CD4-positive, alpha-beta T cell treated with Interleukin-10 for 1 hour (primary cell): ENCODE measurements around the gene NCAM1.

Source experiments
- DNase-seq: peaks from one replicate; pipeline ENCODE4 v3.0.0-alpha.2; 2020

NCAM1 gene

DNA sequence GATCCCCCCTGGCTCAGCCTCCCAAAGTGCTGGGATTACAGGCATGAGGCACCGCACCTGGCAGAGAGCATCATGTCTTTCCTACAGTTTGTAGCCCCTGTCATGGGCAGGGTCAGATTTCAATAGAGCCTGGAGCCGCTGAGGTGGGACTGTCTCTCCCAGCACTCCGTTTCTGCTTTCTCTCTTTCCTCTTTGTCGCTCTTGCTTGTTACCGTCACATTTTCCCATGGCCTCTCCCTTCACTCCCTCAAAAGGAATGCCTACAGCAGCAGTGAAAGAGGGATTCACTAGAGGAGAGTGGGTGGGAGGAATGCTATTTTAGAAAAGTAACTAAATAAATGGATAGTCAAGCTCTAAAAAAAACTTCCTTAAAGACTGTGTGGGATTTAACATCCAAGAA, 216.5 kb downstream of the NCAM1 start:
- no peak for DNase-seq

DNA sequence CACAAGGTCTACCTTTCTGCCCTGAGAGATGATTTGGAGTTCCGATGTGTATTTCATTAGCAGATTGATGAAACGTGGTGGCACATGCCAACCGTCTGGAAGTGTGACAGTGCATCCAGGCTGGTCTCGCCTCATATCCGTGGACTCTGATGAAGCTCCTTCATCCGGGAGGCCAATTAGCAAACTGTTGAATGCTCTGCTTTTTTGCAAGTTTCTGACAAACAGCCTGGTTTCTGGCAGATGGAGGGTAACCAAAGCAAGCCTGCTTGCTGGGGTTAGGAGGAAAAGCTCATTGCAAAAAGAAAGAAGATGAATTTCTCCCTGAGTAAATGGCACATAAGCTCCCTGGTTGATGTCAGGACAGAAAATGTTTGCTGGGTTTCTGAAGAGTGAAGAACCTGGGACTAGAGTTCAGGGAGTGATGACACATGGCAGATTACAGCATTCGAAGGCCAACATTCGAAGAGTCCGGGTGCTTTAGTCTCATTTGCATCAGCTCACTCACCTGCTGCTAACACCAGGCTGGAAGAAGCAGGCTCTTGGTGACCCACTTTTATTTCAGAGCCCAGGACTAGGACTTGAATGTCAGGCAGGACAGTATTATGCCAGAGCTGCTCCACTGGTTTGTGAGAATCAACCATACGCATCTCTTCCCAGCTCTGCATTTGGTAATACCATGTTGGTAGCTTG, 217.3 kb downstream of the NCAM1 start:
- DNase-seq = no peak

DNA sequence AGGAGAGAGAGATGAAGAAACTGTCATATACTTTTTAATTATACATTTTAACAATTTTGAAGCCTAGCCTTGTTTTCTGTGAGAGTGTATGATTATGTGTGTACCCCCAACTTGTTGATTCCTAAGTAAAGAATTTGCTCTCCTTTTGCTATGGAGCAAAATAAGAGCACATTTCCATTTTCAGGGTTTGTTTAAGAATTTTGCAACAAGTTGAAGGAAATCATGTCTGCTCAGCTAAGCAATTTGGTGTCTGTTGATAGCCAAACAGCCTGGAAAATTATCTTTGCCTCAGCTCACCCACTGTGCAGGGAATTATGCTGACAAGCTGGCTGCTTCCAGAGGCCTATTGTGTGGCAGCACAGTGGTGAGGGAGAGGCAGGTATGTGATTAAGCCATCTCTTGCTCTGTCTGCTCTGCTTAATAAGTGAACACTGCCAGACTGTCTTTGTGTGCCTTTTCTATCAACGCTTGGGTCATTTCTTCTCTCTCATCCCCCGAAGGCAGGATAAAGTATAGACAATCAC, 218.0 kb downstream of the NCAM1 start:
- no peak for DNase-seq

DNA sequence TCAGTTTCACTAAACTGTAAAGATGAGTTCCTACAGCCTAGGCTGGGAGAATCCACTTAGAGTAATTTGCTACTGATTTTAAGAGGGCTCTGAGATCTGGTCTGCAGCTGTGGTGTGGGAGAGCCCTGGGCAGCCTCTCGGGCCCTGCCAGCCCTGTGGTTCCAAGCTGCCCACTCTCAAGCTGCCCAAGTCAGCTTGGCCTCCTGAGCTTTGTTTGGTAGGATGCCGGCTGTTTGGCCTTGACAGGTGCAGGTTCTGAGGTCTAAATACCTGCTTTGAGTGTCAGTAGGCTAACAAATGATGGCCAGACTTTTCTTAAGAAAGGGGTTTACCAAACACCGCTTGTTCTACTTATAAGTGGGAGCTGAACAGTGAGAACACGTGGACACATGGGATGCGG, 219.9 kb downstream of the NCAM1 start:
- DNase-seq = no peak

DNA sequence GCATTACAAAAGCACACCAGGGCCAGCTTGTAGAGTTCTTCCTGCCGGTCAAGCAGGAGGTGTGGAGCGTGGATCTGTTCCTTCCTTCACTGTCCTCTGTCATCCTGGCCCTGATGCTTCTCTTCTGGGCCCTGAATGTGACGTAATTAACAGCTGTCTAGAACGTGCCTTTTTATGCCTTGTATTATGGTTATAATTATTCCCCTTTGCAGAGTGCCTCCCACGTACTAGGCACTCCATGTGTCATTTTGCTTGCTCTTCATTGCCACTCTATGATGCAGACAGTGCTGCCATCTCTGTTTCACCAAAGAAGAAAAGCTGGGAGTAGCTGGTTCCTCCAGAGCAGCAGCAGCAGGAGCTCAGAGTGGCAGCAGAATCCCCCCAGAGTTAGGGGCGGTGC, 221.1 kb downstream of the NCAM1 start:
- no peak for DNase-seq

DNA sequence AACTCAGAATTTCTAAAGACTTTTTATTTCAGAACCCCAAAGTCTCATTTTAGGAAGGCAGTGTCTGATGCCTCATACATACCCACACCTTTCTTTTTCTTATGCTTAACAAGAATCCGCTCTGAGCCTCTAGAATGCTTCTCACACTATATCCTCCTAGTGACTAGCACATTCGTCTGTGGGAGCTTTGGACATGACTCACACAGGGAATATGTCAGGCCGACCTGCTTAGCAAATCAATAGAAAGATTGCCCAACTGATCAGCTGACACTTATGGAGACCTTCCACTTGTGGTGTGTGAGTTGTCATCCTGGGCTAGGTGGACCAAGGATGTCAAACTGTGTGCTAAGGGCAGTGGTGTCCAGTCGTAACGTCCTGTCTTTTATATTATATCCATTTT, 223.3 kb downstream of the NCAM1 start:
- DNase-seq = no peak

DNA sequence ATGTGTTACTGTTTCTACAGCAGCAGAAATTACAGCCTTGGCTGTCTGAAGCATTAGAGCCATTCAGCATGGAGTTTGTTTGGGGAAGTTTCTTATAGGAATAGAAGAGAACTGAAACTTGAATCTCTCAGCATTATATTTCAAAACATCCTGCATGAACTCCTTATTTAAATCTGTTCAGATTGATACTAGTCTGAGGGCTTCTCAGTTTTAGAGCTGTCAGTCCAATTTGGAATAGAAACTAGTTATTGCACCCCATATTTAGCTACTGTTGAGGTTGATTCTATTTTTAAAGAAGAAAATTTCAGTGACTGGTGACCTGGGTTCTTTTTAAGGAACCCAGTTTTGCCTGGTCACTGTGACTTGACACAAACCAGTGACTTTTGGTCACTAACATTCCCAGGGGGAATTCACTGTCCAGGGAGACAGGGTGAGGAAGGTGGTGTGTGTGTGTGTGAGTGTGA, 227.2 kb downstream of the NCAM1 start:
- DNase-seq = peak; percentile 1

DNA sequence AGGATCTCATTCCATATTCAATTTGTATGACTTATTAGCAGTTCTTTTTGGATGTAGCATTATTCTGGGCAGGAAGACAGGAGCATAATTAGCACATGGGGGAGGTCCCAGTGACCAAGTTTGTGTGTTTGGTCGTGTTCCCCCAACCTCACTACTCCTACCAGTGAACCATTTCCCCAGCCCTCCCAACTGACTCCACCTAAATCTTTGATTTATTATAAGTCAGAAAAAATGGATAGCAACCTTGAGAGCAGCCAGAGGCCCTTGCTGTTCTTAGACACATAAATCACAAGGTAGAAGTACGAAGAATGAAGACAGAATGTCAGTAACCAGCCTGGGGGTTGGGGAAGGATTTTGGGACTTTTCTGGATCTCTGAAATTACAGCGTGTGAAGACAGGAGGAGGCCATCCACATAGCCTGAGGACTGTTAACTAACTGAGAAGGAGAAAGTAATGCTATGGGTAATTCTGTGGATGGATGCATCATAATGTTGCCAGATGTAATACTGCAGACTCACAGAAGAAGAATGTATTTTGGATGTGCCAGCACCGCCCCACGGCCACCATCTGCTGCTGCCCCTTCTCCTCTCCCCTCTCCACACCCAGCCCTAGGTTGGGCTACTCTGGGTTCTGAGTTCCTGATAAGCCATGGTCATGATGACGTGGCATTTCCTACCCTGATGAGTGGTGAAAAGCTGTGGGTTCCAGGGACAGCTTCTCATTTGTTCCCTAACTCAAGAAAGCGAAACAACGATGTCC, 228.9 kb downstream of the NCAM1 start:
- DNase-seq = peak; percentile 2

DNA sequence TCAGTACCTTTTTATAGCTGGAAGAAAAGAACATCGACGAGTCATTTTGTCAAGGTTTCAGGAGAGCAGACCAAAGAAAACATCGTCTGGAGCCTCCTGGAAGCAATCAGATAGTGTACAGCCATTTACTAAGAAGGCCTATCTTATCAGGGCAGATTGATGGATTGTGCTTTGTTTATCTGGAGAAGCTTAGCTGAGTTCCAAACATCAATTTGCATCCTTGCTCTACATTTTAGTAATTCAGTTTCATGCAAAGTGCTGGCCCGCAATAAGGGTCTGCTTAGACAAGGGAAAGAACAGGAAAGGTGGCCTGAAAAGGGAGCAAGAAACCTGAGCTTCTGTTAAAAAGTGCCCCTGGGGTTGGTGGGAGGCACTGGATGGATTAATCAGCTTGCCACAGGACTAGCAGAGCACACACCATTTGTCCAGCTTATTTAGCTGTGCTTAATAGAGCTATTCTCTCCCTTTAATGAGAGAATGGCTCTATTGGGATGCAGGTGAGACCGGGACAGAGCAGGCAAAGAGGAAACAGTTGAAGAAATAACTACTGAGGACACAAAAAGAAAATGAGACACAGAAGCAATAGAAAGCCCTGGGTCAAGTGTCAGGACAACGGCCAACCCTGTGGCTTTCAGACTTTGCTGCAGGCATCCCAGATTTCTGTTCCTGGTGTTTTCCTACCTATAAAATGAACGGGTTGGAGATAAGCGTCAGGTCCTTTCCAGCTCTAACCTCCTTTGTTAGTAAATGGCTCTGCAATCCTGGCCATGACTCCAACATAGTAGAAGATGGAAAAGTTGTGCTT, 231.1 kb downstream of the NCAM1 start:
- no peak for DNase-seq

DNA sequence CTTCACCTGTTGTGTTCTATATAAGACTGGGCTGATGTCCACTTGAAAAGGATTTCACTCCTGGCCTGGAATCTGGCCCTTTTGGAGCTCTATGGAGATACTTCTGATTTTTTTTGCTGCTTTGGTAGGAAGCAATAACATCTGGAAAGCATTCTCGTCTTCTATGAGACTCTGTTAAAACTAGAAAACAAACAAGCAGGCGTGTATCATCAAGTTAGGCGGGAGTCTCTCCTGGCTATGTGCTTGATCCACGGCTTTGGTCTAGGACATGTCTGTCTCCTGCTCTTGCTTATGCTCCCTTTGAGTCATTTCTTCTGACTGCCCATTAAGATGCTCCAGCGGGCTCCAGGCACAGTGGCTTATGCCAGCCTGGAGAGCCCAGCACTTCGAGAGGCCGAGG, 231.8 kb downstream of the NCAM1 start:
- no peak for DNase-seq

DNA sequence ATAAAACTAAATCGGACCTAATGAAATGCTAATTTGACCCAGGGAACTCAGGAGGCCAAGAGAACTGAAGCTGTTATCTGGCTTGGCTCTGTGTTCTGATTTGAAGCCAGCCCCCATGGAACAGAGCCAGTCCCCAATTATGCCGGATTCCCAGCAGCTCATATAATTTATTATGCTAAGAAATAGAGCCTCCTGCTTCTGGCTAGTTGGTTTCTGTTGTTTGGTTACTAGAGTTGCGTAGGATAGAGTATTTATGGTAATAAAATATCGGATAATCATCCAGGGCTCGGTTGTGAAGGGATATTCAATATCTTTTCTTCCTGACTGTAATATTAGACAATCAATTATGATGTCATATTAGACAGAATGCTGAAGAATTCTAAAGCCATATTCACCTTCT, 232.7 kb downstream of the NCAM1 start:
- DNase-seq = no peak

DNA sequence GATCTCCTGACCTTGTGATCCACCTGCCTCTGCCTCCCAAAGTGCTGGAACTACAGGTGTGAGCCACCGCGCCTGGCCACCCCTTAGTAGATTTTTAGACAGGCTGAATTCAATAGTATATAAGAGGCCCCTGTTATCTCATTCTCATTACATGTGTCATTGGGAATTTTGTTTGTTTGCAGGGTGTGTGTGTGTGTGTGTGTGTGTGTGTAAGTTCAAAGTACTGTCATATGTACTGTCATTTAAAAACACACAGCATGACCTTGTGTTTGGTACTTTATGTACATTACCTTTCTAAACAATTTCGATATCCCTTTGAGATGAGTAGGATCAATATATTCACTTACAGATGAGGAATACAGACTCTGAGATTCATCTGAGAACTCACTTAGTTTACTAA, 234.5 kb downstream of the NCAM1 start:
- DNase-seq = no peak

DNA sequence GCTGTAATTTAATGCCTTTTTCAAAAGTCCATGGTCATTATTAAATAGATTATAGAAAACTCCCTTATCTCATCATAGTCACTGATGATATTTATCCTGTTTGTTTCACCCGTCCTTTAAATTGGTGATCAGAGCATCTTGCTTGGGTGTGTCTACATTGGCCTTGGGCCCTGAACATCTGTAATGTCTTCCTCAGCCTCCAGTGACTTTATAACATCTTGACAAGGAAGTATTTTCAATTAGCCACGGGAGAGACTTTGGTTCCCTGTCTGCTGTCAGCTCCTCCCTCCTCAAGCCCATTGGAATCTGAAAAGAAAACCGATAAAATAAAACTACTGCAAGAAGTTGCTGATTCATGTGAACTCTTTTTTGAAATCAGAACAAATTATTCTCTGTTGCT, 236.2 kb downstream of the NCAM1 start:
- DNase-seq = no peak

DNA sequence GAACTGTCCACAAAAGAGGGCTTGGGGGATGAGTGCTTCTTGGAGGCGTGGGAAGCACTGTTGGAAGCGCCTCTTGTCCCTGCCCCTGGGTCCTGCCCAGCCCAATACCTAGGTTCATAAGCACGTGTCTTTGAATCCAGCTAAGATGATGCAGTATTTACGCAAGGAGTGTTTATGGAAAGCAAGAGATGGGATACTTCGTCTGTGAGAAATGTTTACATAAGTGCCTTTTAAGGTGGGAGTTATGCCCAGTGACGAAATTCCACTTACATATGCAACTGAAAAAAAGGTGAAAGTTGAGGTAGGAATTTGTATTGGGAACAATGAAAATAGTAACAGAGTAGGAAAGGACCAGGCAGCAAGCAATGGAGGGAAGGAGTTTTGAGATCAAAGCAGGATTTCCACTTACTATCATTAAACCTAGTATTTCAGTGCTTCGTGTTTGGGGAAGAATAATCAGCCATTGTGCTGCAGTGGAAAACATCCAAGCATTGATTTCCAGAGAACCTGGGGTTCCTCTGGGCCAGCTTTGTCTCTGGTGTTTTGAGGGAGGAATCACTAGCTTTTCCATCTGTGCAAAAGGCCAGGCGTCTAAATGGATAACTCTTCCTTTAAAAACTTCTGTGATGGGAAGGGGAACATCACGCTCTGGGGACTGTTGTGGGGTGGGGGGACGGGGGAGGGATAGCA, 237.9 kb downstream of the NCAM1 start:
- DNase-seq = no peak

DNA sequence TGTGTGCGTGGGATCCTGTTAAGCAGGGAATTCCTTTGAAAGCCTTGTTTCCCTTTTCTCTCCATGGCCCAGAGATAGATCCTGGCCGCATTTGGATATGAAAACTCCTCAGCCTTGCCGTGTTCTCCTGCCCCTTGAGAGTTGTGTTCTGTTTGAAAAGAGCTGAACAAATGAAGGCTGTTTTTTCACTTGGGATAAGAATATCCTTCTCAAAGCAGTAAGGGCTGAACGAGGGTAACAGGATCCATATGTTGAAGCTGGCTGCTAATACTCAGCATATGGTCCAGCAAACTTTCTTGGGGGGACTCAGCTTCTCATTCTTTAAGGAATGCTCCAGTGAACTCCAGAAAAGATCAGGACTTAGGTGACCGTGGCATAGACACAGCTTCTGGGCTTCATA, 238.6 kb downstream of the NCAM1 start:
- no peak for DNase-seq

DNA sequence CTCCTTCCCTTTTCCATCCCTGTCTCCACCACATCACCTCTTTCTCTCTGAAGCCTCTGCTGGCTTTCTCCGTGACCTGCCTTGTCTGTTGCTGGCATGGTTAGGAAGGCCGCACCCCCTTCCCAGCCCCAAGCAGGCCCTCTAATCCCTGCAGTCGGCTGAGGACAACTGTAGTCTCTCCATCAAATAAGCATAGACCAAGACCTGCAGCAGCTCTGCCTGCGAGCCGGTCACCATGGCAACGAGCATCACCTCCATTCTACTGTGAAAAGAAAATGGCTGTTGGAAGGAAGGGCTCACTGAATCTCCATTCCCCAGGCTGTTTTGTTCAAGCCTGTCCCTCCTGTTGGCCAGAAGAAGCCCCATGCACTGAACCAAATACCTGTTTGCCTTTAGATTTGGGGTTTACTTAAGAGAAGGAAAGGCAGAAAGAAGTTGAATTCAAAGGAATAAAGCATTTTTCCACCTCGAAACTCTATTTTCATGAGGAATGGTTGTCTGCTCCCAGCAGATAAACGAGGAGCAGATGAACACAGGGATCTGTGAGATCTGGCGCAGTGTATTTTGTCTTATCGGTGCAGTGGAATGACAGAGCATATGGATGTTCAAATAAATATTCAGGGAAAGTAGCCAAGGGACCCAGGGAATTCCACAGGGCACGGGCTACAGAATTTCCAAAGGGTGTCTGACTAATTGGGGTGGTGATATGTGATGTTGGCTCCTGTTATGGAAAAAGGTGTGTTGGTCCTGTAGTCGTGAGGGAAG, 240.0 kb downstream of the NCAM1 start:
- DNase-seq = no peak

DNA sequence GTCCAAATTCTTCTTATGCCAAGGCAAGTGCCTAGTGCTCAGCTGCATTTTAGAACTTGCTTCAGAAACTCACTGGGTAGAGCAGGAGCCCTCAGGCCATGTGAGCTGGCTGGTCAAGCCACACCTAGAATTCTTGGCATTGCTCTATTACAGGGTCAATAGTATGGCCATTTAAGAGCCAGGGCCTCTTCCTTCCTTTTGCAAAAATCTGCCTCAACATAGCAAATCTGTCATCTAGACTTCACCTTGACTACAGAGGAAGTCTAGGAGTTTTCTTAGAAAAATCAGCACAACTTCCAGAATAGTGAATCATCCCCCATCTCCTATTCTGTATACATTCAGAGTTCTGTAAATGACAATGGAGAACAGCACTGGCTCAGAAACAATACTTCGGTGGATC, 241.2 kb downstream of the NCAM1 start:
- DNase-seq = no peak

DNA sequence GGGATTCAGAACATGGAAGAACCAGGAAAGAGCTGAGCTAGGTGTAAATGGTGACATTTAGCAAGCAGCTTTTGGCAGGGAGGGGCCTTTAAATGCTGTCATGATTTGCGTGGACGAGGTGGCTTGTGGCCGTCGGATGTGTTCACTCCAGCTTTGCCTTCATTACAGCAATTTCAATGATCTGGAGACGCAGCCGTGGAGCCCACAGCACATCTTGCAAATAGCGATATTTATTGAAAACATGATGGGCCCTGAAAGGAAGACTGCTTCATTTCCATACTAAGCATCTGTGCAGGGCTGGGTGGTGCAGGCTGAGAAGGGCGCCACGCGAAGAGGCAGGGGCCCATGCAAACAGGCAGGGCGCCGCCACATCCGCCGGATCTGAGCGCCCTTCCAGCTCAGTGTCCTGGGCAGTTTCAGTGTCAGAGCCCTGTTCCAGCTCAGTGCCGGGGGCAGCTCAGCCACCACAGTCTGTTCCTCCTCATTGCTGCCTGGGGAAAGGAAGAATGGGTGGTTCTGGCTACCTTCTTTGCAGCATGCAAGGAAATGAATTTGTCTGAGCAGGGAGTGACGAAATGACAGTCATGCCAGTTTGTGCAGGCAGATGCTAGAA, 242.0 kb downstream of the NCAM1 start:
- DNase-seq = no peak

DNA sequence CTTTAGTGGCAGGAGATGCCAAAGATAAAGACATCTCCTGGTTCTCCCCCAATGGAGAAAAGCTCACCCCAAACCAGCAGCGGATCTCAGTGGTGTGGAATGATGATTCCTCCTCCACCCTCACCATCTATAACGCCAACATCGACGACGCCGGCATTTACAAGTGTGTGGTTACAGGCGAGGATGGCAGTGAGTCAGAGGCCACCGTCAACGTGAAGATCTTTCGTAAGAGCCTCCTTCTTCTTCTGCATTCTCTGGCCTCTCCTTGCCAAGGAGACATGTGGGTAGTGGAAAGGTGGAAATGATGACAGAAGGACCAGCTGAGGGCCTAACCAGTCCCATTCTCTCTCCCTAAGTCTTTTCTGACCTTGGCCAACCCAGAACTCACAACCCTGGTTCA, 243.1 kb downstream of the NCAM1 start:
- no peak for DNase-seq

DNA sequence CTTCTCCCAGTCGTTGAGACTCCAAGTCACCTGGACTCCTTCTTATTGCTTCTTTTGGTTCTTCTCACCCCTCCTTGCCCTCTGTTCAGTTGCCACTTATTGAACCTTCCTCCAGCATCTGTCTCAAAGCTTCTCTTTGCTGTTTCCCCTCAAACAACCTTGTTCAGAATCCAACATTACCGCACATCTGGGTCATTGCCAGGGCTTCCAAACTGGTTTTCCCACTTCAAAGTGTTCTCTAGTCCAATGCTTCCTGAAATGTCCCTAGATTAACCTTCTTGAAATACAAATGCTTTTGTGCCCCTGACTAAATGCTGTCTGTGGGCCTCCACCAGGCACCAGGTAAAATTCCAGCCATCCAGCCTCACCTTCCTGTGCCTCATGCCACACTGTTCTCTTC, 252.3 kb downstream of the NCAM1 start:
- no peak for DNase-seq

DNA sequence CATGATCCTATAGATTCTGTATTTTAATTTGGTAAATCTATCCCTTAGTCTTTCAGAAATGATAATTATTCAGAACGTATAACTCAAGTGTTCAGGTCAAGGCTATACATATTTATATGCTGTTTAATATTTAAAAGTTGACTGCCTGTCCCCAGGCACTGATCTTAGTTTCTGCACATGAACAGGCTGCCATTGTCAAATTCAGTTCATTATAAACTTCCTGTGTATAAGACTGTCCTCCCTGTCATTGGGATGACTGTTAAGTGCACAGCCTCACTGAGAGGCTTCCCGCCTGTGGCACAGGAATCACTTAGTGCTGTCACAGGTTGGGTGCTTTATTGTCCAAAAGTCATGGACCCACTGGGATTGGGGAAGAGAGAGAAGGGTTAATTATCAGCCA, 261.0 kb downstream of the NCAM1 start:
- DNase-seq = no peak

DNA sequence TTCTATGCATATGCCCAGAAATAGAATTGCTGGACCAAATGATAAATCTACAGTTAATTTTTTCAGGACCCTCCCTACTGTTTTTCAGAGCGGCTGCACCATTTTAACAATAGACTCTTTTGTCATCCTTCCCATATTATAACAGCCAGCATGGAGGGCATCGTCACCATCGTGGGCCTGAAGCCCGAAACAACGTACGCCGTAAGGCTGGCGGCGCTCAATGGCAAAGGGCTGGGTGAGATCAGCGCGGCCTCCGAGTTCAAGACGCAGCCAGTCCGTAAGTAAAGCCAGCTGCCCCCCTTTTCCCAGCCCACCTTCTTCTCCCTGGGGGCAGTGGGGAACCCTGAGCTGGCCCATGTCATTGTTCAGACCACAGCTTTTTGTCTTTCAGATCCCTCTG, 273.7 kb downstream of the NCAM1 start:
- no peak for DNase-seq
